B cell (primary cell): ENCODE data around the gene KLHL22. TPM values are rescaled to one million over a fixed set of nuclear protein-coding genes. Genes with fewer than 3 reads are reported as not detected.

Experiments
- ATAC-seq: fragments of 200-7000 bp; cut with Tn5 transposase; one replicate; pipeline ENCODE4 v1.10.0; 2021; ENCODE audit warnings: low read depth, mild to moderate bottlenecking, moderate number of reproducible peaks, moderate library complexity
- CTCF ChIA-PET: fragments of 350-600 bp; sonication (Branson Sonifier 250); formaldehyde crosslinking; loops from one replicate; lab custom pipeline; 2021; ENCODE audit warnings: antibody characterized with exemption, inconsistent platforms; lab: Charles Lee
- POLR2A ChIA-PET: fragments of 350-600 bp; sonication (Branson Sonifier 250); formaldehyde crosslinking; loops from one replicate; lab custom pipeline; 2021; ENCODE audit warnings: antibody characterized with exemption; lab: Charles Lee
- DNase-seq: peaks from one replicate; pipeline ENCODE4 v3.0.0; 2013
- H2AFZ ChIP-seq: 2 replicates; pipeline ENCODE4 v1.6.1; 2012; ENCODE audit warnings: mild to moderate bottlenecking, low read depth, low read length; ENCODE audit not compliant: insufficient read depth, poor library complexity, severe bottlenecking
- H3K27ac ChIP-seq, 2 donors: 1 replicate in 1 of 2; 2 replicates in 1 of 2; pipeline ENCODE4 v1.5.1; 2012 to 2013; ENCODE audit warnings: low read length in 2 of 2, mild to moderate bottlenecking in 2 of 2, moderate library complexity in 1 of 2
- H3K27me3 ChIP-seq, 4 experiments: fragments of 200-600 bp in 1 of 4; sonication (generic) in 1 of 4; replicated peaks in 1 of 4; 1 replicate in 2 of 4; 2 replicates in 2 of 4; pipeline versions ENCODE4 v1.6.1 to v1.7.0; 2013 to 2016; ENCODE audit warnings: low read length in 3 of 4, mild to moderate bottlenecking in 2 of 4, mixed read lengths in 1 of 4, moderate library complexity in 1 of 4; ENCODE audit not compliant: insufficient read depth in 4 of 4, control insufficient read depth in 3 of 4; ENCODE audit errors: control extremely low read depth in 1 of 4
- H3K36me3 ChIP-seq, 2 experiments: replicated peaks in 1 of 2; 1 replicate in 1 of 2; 2 replicates in 1 of 2; pipeline versions ENCODE4 v1.6.1 to v1.7.1; 2013; ENCODE audit warnings: low read length in 1 of 2; ENCODE audit not compliant: insufficient read depth in 2 of 2, control insufficient read depth in 1 of 2; ENCODE audit errors: control extremely low read depth in 1 of 2, extremely low read depth in 1 of 2
- H3K4me1 ChIP-seq, 2 donors: fragments of 200-600 bp in 1 of 2; sonication (generic) in 1 of 2; 1 replicate in 1 of 2; 2 replicates in 1 of 2; pipeline versions ENCODE4 v1.5.1 to v1.6.1; 2013 to 2017; ENCODE audit warnings: low read length in 2 of 2; ENCODE audit not compliant: control insufficient read depth in 2 of 2, insufficient read depth in 2 of 2
- H3K4me2 ChIP-seq: replicated peaks from 2 replicates; pipeline ENCODE3; 2012; ENCODE audit warnings: mild to moderate bottlenecking, low read depth, low read length; ENCODE audit not compliant: poor library complexity, severe bottlenecking
- H3K4me3 ChIP-seq, 5 experiments: fragments of 200-600 bp in 1 of 5; sonication (generic) in 1 of 5; 1 replicate in 3 of 5; 2 replicates in 2 of 5; pipeline versions ENCODE4 v1.5.1 to v1.7.0; 2011 to 2016; ENCODE audit warnings: low read length in 4 of 5, mild to moderate bottlenecking in 4 of 5, low read depth in 2 of 5, control low read depth in 1 of 5, moderate library complexity in 1 of 5; ENCODE audit not compliant: insufficient read depth in 1 of 5; ENCODE audit errors: control extremely low read depth in 1 of 5, extremely low read depth in 1 of 5
- H3K79me2 ChIP-seq: fragments of 200-600 bp; sonication (generic); one replicate; pipeline ENCODE4 v1.6.0; 2016; ENCODE audit warnings: low read length; ENCODE audit not compliant: control insufficient read depth, insufficient read depth
- H3K9ac ChIP-seq: fragments of 200-600 bp; sonication (generic); 2 replicates; pipeline ENCODE4 v1.6.1; 2017; ENCODE audit warnings: mild to moderate bottlenecking, low read length, moderate library complexity
- H3K9me3 ChIP-seq, 3 donors: one replicate each; pipeline versions ENCODE4 v1.6.1 to v1.7.1; 2013; ENCODE audit warnings: low read length in 2 of 3; ENCODE audit not compliant: control insufficient read depth in 2 of 3, insufficient read depth in 1 of 3; ENCODE audit errors: control extremely low read depth in 1 of 3
- H4K20me1 ChIP-seq: 2 replicates; pipeline ENCODE4 v1.6.0; 2012; ENCODE audit warnings: mild to moderate bottlenecking, low read length; ENCODE audit not compliant: insufficient read depth, control insufficient read depth, poor library complexity, severe bottlenecking
- H3K27ac Mint-ChIP-seq: one replicate; pipeline ENCODE4 v1.8.0; 2021; ENCODE audit warnings: mixed read lengths
- H3K27me3 Mint-ChIP-seq: one replicate; pipeline ENCODE4 v1.8.0; 2021; ENCODE audit warnings: mixed read lengths
- H3K4me1 Mint-ChIP-seq: one replicate; pipeline ENCODE4 v1.8.0; 2021; ENCODE audit warnings: mixed read lengths
- H3K4me3 Mint-ChIP-seq: one replicate; pipeline ENCODE4 v1.8.0; 2021; ENCODE audit warnings: mixed read lengths
- H3K9me3 Mint-ChIP-seq: one replicate; pipeline ENCODE4 v1.8.0; 2022; ENCODE audit warnings: mixed read lengths; ENCODE audit not compliant: insufficient read depth
- EZH2 ChIP-seq: IDR thresholded peaks from 2 replicates; pipeline ENCODE4 v1.6.1; 2012; ENCODE audit warnings: borderline replicate concordance, low read depth, mild to moderate bottlenecking, moderate library complexity, low read length; ENCODE audit not compliant: insufficient read depth, poor library complexity, severe bottlenecking
- WGBS: methylation state at CpG from one replicate; pipeline ENCODE4 v1.1.5; 2013; ENCODE audit warnings: missing lambda C conversion rate; ENCODE audit not compliant: insufficient coverage; 5-methylcytosine and 5-hydroxymethylcytosine counted together
- intact Hi-C: fragments of 100-400 bp; cut with micrococcal nuclease; formaldehyde crosslinking; loops from one replicate; pipeline ENCODE4 v1.10.0; 2022
- polyA plus RNA-seq: library from polyadenylated mRNA; depleted of rRNA; stranded (reverse); fragments of >200 nt; gene quantifications from 2 replicates; pipeline ENCODE4 v1.2.3, GENCODE V29; 2012
- total RNA-seq, 2 donors: library from RNA; stranded (reverse); fragments of 120-200 nt in 1 of 2; gene quantifications; 1 replicate in 1 of 2; 2 replicates in 1 of 2; pipeline versions ENCODE4 v1.2.3 to v1.2.4, GENCODE V29; 2013 to 2022
- TF ChIP-seq, protein P1 (sequence below): fragments of 200-600 bp; IDR thresholded peaks from one replicate; pipeline ENCODE4 v1.8.0; 2022; ENCODE audit warnings: antibody characterized with exemption, mild to moderate bottlenecking

The KLHL22 gene
- total and polyA plus RNA-seq, 2 donors (not counting 1 experiment from before 2014, with no cell fraction given): 37.0 to 45.6 TPM

DNA sequence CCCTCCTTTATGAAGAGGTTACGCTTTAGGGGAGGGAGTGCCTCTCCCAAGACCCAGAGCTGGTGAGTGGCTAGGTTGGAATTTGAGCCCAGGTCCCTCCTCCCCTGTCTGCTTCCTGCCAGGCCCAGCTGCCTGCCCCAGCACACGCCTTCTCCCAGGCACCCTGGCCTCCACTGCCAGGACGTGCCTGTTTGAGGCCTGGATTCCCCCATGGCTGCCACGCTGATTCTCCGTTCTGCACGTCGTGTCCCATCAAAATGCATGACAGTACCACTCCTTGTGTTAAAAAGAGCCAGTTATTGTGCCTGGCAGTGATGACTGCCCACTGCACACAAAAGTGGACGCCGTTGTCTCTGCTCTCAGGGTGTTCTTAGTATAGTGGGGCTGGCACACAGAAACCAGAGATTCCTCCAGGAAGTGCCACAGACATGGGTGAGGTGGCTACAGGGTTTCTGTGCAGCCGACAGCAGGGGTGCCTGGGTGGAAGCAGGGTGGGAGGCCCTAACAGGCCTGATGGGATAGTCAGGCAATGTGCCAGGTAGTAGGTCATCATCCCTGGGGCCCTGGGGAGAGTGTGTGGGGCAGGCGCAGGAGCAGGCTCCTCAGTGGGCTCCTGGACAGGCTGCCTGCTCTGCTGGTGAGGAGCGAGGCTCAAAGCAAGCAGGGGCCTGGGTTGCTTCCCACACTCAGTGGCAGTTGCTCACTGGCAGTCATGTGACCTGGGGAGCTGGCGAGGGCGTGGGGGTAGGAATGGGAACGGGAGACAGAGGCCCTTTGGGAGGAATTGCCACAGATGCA lies 36.0 kb upstream of the KLHL22 start:
- H3K9ac ChIP-seq: no peak overlapping the region

DNA sequence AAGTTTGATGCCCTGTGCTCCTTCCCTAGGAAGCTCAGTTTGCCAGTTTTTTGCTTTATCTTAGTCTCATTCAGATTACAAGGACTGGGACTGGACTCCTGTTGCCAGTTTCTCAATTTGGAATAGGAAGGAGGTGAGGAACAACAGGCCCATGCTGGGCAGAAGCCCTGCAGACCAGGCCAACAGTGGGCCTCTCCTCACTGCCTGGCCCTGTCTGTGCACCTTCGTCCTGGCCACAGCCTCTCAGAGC lies 35.5 kb upstream of the KLHL22 start:
- H3K4me1 Mint-ChIP-seq: peaks cover 16% of the 10 kb centered on the region
- POLR2A ChIA-PET: no interaction called here
- 90% methylated on average over 1 of the region's 1 CpG for WGBS
- Histone ChIP-seq H3K79me2 (peaks cover 100% of the 10 kb centered on the region), H3K36me3 (peaks cover 0 to 44% of the 10 kb centered on the region in 2 experiments), H3K9me3 (no peaks in the 10 kb centered on the region), H3K4me3 (no peak overlapping the region), H3K4me1 (no peaks in the 10 kb centered on the region), H4K20me1 (peaks cover 95% of the 10 kb centered on the region), H3K27ac (no peak overlapping the region), H2AFZ (no peak overlapping the region), H3K27me3 (no peaks in the 10 kb centered on the region), H3K4me2 (no peak overlapping the region), H3K9ac (no peak overlapping the region)
- no peak for TF ChIP-seq EZH2
- TF ChIP-seq, protein P1, sequence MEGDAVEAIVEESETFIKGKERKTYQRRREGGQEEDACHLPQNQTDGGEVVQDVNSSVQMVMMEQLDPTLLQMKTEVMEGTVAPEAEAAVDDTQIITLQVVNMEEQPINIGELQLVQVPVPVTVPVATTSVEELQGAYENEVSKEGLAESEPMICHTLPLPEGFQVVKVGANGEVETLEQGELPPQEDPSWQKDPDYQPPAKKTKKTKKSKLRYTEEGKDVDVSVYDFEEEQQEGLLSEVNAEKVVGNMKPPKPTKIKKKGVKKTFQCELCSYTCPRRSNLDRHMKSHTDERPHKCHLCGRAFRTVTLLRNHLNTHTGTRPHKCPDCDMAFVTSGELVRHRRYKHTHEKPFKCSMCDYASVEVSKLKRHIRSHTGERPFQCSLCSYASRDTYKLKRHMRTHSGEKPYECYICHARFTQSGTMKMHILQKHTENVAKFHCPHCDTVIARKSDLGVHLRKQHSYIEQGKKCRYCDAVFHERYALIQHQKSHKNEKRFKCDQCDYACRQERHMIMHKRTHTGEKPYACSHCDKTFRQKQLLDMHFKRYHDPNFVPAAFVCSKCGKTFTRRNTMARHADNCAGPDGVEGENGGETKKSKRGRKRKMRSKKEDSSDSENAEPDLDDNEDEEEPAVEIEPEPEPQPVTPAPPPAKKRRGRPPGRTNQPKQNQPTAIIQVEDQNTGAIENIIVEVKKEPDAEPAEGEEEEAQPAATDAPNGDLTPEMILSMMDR: no peak
- DNase-seq (no peak), ATAC-seq (no peak)
- no peaks in the 10 kb centered on the region for H3K9me3 Mint-ChIP-seq
- CTCF ChIA-PET: no interaction called here
- intact Hi-C loops: no loop called here
- H3K27ac Mint-ChIP-seq: no peak overlapping the region
- no peak overlapping the region for H3K4me3 Mint-ChIP-seq
- H3K27me3 Mint-ChIP-seq: no peaks in the 10 kb centered on the region

More for the DNA sequence above, 36.0 kb upstream of the KLHL22 start:
- Histone ChIP-seq H3K27me3 (no peaks in the 10 kb centered on the region), H3K27ac (no peak overlapping the region), H3K4me3 (no peak overlapping the region), H4K20me1 (peaks cover 93% of the 10 kb centered on the region), H3K4me2 (no peak overlapping the region), H2AFZ (no peak overlapping the region), H3K9me3 (no peaks in the 10 kb centered on the region), H3K4me1 (no peaks in the 10 kb centered on the region), H3K36me3 (peaks cover 0 to 42% of the 10 kb centered on the region in 2 experiments), H3K79me2 (peaks cover 99% of the 10 kb centered on the region)
- Mint-ChIP-seq H3K9me3 (no peaks in the 10 kb centered on the region), H3K4me3 (no peak overlapping the region), H3K27ac (no peak overlapping the region), H3K27me3 (no peaks in the 10 kb centered on the region), H3K4me1 (peaks cover 16% of the 10 kb centered on the region)
- DNase-seq (no peak), ATAC-seq (no peak)
- intact Hi-C loops: no loop called here
- ChIA-PET CTCF (no interaction called here), POLR2A (no interaction called here)
- TF ChIP-seq, protein P1: no peak
- no peak for TF ChIP-seq EZH2
- WGBS: 96% methylated on average over 15 of the region's 15 CpGs
